Measurements from ENCODE around the gene MYBPC3. TPM values are rescaled to one million over a fixed set of nuclear protein-coding genes. Genes with fewer than 3 reads are reported as not detected.

The MYBPC3 gene
- total and polyA plus RNA-seq, 10 of the 15 experiments (the other 5 are each of a cell fraction or from before 2014, with no cell fraction given), result 0.03 to 0.08 (median 0.03) TPM; not detected in 7

DNA sequence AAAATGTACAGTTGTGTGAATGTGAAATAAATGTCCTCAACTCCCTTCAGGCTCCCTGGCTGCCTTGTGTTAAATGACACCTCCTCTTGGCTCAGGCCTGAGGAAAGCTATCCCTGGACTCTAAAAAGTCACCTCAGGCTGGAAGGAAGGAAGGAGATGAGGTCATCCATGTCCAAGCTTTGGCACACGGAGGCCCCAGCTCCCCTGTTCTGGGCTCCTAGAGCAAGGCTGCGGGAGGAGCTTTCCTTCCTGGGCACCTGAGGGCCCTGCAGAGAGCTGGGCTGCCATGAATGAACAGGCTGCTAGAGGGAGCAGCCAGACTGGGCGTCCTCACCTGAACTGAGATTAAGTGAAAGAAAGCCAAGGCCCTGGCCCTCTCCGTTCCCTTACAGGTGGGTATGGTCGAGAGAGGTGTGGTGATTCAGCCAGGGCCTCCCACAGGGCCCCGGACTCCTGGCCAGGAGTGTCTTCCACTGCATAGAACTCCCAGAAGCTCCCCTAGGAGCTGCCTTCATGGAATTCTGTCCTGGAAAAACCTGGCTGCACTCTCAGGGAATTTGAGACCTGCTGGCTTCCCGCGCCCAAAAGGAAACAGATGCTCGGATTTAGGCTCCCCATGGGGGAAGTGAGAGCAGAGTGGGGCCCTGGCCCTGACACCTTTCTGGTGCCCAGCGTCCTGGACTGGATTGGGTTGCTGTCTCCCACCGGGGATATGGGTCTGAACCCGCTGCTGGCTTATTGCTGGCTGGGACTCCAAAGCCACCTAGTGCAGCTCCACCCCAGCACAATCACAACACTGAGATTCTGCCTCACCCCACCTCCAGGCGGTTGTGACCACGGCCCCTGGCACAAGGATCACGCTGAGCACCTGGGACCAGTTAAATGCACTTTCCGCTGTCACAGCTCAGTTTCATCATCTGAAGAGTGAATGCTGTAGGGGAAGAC lies 22.2 kb downstream of the MYBPC3 start:
- SMC1A ChIA-PET (ENCODE audit: uncharacterized antibody, unreplicated experiment), result interaction anchor here (0.7 kb wide), 1 partner anchor 19 kb away, joined by 3 read pairs; no protein-coding TSS in a partner anchor
- FAIRE-seq, result no peak
- no peaks in the 10 kb centered on the region for H3K27me3 ChIP-seq (replicated peaks in 1 of 2; ENCODE audit: control insufficient read depth in 2 of 2, insufficient read depth in 2 of 2, low read length in 1 of 2)
- intact Hi-C loops (cut with micrococcal nuclease; ENCODE audit: unreplicated experiment), result loop anchor here (10.0 kb wide), 1 partner anchor 75 kb away; the partner anchor contains the start of gene SLC39A13
- WGBS (ENCODE audit: insufficient coverage, insufficient replicate concordance, low lambda C conversion rate, missing lambda C conversion rate), result 84% methylated on average over 16 of the region's 16 CpGs
- DNase-seq (ENCODE audit: low read depth, low spot score), result no peak
- no TSS peak for BruUV-seq (replicated peaks)
- H3K4me1 ChIP-seq (ENCODE audit: control insufficient read depth, insufficient read depth, low read length), result peaks cover 12% of the 10 kb centered on the region
- H4K20me1 ChIP-seq (ENCODE audit: control insufficient read depth, insufficient read depth), result no peaks in the 10 kb centered on the region
- no peak overlapping the region for H3K9ac ChIP-seq (ENCODE audit: control insufficient read depth, insufficient read depth, low read length)
- H3K27ac ChIP-seq (ENCODE audit: control insufficient read depth, insufficient read depth), result no peak overlapping the region
- H3K9me3 ChIP-seq (replicated peaks; ENCODE audit: control insufficient read depth, insufficient read depth, low read length), result no peaks in the 10 kb centered on the region
- H3K4me3 ChIP-seq, result no peak overlapping the region
- POLR2A ChIA-PET, result no interaction called here
- no peak for ATAC-seq
- peaks cover 13% of the 10 kb centered on the region in 2 experiments for H3K36me3 ChIP-seq (ENCODE audit: control insufficient read depth in 2 of 2, insufficient read depth in 2 of 2, low read length in 1 of 2)
- RAD21 ChIA-PET (ENCODE audit: unreplicated experiment), result interaction anchor here (0.8 kb wide), 1 partner anchor 82 kb away, joined by 3 read pairs; no protein-coding TSS in a partner anchor
- in situ Hi-C loops (cut with MboI), result no loop called here
- CTCF ChIA-PET, result interaction anchor here (1.0 to 1.1 kb wide), 2 partner anchors 82 kb away, joined by 3 read pairs; no protein-coding TSS in a partner anchor
- H3K4me2 ChIP-seq (ENCODE audit: control insufficient read depth, insufficient read depth), result no peak overlapping the region
- no peaks in the 10 kb centered on the region for H3K79me2 ChIP-seq (ENCODE audit: control insufficient read depth, insufficient read depth, low read length)
- no peak overlapping the region for H2AFZ ChIP-seq (ENCODE audit: control insufficient read depth, low read depth, low read length)
- TF ChIP-seq, protein P1, sequence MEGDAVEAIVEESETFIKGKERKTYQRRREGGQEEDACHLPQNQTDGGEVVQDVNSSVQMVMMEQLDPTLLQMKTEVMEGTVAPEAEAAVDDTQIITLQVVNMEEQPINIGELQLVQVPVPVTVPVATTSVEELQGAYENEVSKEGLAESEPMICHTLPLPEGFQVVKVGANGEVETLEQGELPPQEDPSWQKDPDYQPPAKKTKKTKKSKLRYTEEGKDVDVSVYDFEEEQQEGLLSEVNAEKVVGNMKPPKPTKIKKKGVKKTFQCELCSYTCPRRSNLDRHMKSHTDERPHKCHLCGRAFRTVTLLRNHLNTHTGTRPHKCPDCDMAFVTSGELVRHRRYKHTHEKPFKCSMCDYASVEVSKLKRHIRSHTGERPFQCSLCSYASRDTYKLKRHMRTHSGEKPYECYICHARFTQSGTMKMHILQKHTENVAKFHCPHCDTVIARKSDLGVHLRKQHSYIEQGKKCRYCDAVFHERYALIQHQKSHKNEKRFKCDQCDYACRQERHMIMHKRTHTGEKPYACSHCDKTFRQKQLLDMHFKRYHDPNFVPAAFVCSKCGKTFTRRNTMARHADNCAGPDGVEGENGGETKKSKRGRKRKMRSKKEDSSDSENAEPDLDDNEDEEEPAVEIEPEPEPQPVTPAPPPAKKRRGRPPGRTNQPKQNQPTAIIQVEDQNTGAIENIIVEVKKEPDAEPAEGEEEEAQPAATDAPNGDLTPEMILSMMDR (IDR thresholded peaks at IDR 0.05 in 2 of 3, conservative IDR thresholded peaks at IDR 0.05 in 1 of 3; ENCODE audit: control insufficient read depth in 2 of 3, extremely low read depth in 1 of 3, insufficient read depth in 1 of 3, low read depth in 3 of 3, low read length in 3 of 3), result peak in 1 of 3 experiments; percentile 3; a peak in 1 of 6 replicates
- no peak for TF ChIP-seq SIN3A (IDR thresholded peaks at IDR 0.05; ENCODE audit: low read depth, low read length)
- TF ChIP-seq SUZ12 (IDR thresholded peaks at IDR 0.05; ENCODE audit: unreplicated experiment), result no peak
- TF ChIP-seq SKIL (IDR thresholded peaks at IDR 0.05; ENCODE audit: low read depth, poor library complexity, severe bottlenecking), result no peak

Data from GM12878 (cell line).